ENCODE results near the gene TEF. TPM values are rescaled to one million over a fixed set of nuclear protein-coding genes. Genes with fewer than 3 reads are reported as not detected.

The TEF gene
- polyA plus RNA-seq, 1 experiment = 13.7 TPM

DNA sequence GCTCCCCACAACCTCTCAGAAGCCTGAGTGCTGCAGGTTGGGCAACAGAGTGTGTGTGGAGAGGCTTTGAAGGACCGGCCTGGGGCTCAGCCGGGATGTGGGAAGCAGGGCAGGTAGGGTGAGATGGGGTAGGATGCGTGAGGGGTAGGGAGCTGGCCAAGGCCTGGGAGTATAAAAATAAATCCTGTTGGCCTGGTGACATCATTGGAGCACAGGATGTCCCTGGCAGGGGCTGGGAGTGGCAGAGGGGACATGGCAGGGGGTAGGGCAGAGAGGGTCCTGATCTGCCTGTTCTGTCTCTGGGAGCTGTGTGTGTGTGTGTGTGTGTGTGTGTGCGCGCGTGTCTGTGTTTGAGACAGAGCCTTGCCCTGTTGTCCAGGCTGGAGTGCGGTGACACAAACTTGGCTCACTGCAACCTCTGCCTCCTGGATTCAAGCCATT, 28.6 kb downstream of the TEF start:
- H3K9me3 ChIP-seq (ENCODE audit: control insufficient read depth, insufficient read depth, low read length) = no peaks in the 10 kb centered on the region
- ChIA-PET POLR2A (interaction anchor here (0.6 kb wide), 1 partner anchor 205 kb away, joined by 8 read pairs; no protein-coding TSS in a partner anchor), CTCF (interaction anchor here (0.7 to 2.8 kb wide), 2 partner anchors 107 to 117 kb away, joined by 3 to 12 read pairs; no protein-coding TSS in a partner anchor)
- H3K27me3 ChIP-seq (ENCODE audit: control insufficient read depth, insufficient read depth, low read length) = no peaks in the 10 kb centered on the region
- TF ChIP-seq, protein P1, sequence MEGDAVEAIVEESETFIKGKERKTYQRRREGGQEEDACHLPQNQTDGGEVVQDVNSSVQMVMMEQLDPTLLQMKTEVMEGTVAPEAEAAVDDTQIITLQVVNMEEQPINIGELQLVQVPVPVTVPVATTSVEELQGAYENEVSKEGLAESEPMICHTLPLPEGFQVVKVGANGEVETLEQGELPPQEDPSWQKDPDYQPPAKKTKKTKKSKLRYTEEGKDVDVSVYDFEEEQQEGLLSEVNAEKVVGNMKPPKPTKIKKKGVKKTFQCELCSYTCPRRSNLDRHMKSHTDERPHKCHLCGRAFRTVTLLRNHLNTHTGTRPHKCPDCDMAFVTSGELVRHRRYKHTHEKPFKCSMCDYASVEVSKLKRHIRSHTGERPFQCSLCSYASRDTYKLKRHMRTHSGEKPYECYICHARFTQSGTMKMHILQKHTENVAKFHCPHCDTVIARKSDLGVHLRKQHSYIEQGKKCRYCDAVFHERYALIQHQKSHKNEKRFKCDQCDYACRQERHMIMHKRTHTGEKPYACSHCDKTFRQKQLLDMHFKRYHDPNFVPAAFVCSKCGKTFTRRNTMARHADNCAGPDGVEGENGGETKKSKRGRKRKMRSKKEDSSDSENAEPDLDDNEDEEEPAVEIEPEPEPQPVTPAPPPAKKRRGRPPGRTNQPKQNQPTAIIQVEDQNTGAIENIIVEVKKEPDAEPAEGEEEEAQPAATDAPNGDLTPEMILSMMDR (IDR thresholded peaks at IDR 0.05; ENCODE audit: low read depth, low read length) = no peak
- H3K27ac ChIP-seq (ENCODE audit: low read depth, low read length) = no peak overlapping the region
- H3K4me3 ChIP-seq (ENCODE audit: low read depth, low read length) = no peak overlapping the region
- DNase-seq (ENCODE audit: low read depth, low spot score) = no peak

- ChIA-PET POLR2A (no interaction called here), CTCF (interaction anchor here (0.6 to 2.8 kb wide), 5 partner anchors 11 to 186 kb away, joined by 3 to 12 read pairs (median 3); no protein-coding TSS in a partner anchor)
These were observed 29.5 kb downstream of the TEF start for GRCh38 chr22:41411021-41411851.

GRCh38 chr22:41415554-41415953, 33.8 kb downstream of the TEF start:
- Histone ChIP-seq H3K4me3 (ENCODE audit: low read depth, low read length) (no peak overlapping the region), H3K27me3 (ENCODE audit: control insufficient read depth, insufficient read depth, low read length) (no peaks in the 10 kb centered on the region), H3K9me3 (ENCODE audit: control insufficient read depth, insufficient read depth, low read length) (no peaks in the 10 kb centered on the region), H3K27ac (ENCODE audit: low read depth, low read length) (no peak overlapping the region)
- TF ChIP-seq, protein P1 (IDR thresholded peaks at IDR 0.05; ENCODE audit: low read depth, low read length) = no peak
- ChIA-PET POLR2A (no interaction called here), CTCF (interaction anchor here (3.3 kb wide), 1 partner anchor 12 kb away, joined by 10 read pairs; no protein-coding TSS in a partner anchor)
- no peak for DNase-seq (ENCODE audit: low read depth, low spot score)

More at GRCh38 chr22:41411021-41411851, 29.5 kb downstream of the TEF start:
- no peaks in the 10 kb centered on the region for H3K27me3 ChIP-seq (ENCODE audit: control insufficient read depth, insufficient read depth, low read length)
- no peak for DNase-seq (ENCODE audit: low read depth, low spot score)
- H3K9me3 ChIP-seq (ENCODE audit: control insufficient read depth, insufficient read depth, low read length) = no peaks in the 10 kb centered on the region
- no peak overlapping the region for H3K4me3 ChIP-seq (ENCODE audit: low read depth, low read length)
- no peak overlapping the region for H3K27ac ChIP-seq (ENCODE audit: low read depth, low read length)
- TF ChIP-seq, protein P1 (IDR thresholded peaks at IDR 0.05; ENCODE audit: low read depth, low read length) = no peak

GRCh38 chr22:41417622-41418390, 36.1 kb downstream of the TEF start:
- TF ChIP-seq, protein P1 (IDR thresholded peaks at IDR 0.05; ENCODE audit: low read depth, low read length) = no peak
- Histone ChIP-seq H3K4me3 (ENCODE audit: low read depth, low read length) (no peak overlapping the region), H3K27ac (ENCODE audit: low read depth, low read length) (no peak overlapping the region), H3K9me3 (ENCODE audit: control insufficient read depth, insufficient read depth, low read length) (no peaks in the 10 kb centered on the region), H3K27me3 (ENCODE audit: control insufficient read depth, insufficient read depth, low read length) (no peaks in the 10 kb centered on the region)
- CTCF ChIA-PET = interaction anchor here (2.0 to 3.3 kb wide), 2 partner anchors 14 to 100 kb away, joined by 7 to 10 read pairs; no protein-coding TSS in a partner anchor
- POLR2A ChIA-PET = interaction anchor here (0.6 kb wide), 1 partner anchor 36 kb away, joined by 3 read pairs; the partner anchor contains the start of gene TEF
- no peak for DNase-seq (ENCODE audit: low read depth, low spot score)
